ENCODE measurements around the gene CES2. TPM values are rescaled to one million over a fixed set of nuclear protein-coding genes. Genes with fewer than 3 reads are reported as not detected.

The CES2 gene
- total RNA-seq, 1 donor from 2014 or later: 35.8 TPM

GRCh38 chr16:66904846-66905632 lies 30.3 kb upstream of the CES2 start:
- H3K4me1 ChIP-seq: peaks cover 21% of the 10 kb centered on the region
- ATAC-seq: no peak
- no peaks in the 10 kb centered on the region for H3K27me3 ChIP-seq
- DNase-seq: no peak
- no peaks in the 10 kb centered on the region for H3K36me3 ChIP-seq
- peak overlapping the region; percentile 61 for H3K27ac ChIP-seq
- intact Hi-C loops (cut with DNase I): no loop called here
- no peak overlapping the region for H3K4me3 ChIP-seq
- H3K9me3 ChIP-seq: no peaks in the 10 kb centered on the region
- TF ChIP-seq, protein P1, sequence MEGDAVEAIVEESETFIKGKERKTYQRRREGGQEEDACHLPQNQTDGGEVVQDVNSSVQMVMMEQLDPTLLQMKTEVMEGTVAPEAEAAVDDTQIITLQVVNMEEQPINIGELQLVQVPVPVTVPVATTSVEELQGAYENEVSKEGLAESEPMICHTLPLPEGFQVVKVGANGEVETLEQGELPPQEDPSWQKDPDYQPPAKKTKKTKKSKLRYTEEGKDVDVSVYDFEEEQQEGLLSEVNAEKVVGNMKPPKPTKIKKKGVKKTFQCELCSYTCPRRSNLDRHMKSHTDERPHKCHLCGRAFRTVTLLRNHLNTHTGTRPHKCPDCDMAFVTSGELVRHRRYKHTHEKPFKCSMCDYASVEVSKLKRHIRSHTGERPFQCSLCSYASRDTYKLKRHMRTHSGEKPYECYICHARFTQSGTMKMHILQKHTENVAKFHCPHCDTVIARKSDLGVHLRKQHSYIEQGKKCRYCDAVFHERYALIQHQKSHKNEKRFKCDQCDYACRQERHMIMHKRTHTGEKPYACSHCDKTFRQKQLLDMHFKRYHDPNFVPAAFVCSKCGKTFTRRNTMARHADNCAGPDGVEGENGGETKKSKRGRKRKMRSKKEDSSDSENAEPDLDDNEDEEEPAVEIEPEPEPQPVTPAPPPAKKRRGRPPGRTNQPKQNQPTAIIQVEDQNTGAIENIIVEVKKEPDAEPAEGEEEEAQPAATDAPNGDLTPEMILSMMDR (IDR thresholded peaks at IDR 0.05): no peak

- Histone ChIP-seq H3K27ac (peak overlapping the region; percentile 61), H3K36me3 (no peaks in the 10 kb centered on the region), H3K4me3 (no peak overlapping the region), H3K4me1 (peaks cover 14% of the 10 kb centered on the region), H3K27me3 (no peaks in the 10 kb centered on the region), H3K9me3 (no peaks in the 10 kb centered on the region)
- intact Hi-C loops (cut with DNase I): no loop called here
- ATAC-seq (no peak), DNase-seq (no peak)
- TF ChIP-seq, protein P1 (IDR thresholded peaks at IDR 0.05): no peak
Observed at GRCh38 chr16:66905633-66906539, 29.4 kb upstream of the CES2 start.

GRCh38 chr16:66906916-66907836 lies 28.1 kb upstream of the CES2 start:
- H3K36me3 ChIP-seq: no peaks in the 10 kb centered on the region
- H3K9me3 ChIP-seq: no peaks in the 10 kb centered on the region
- no peaks in the 10 kb centered on the region for H3K27me3 ChIP-seq
- H3K4me1 ChIP-seq: peaks cover 13% of the 10 kb centered on the region
- ATAC-seq: no peak
- intact Hi-C loops (cut with DNase I): no loop called here
- no peak overlapping the region for H3K27ac ChIP-seq
- TF ChIP-seq, protein P1 (IDR thresholded peaks at IDR 0.05): no peak
- H3K4me3 ChIP-seq: no peak overlapping the region
- DNase-seq: no peak

- Histone ChIP-seq H3K4me1 (peaks cover 13% of the 10 kb centered on the region), H3K9me3 (no peaks in the 10 kb centered on the region), H3K27ac (no peak overlapping the region), H3K36me3 (no peaks in the 10 kb centered on the region), H3K4me3 (no peak overlapping the region), H3K27me3 (no peaks in the 10 kb centered on the region)
- ATAC-seq (no peak), DNase-seq (no peak)
- TF ChIP-seq, protein P1 (IDR thresholded peaks at IDR 0.05): no peak
- intact Hi-C loops (cut with DNase I): no loop called here
Observed at GRCh38 chr16:66908116-66908515, 27.2 kb upstream of the CES2 start.
